Measurements from ENCODE around the gene DLGAP5. TPM values are rescaled to one million over a fixed set of nuclear protein-coding genes. Genes with fewer than 3 reads are reported as not detected.

Gene DLGAP5
- polyA plus RNA-seq, 1 experiment = 8.9 TPM

GRCh38 chr14:55146425-55146824 is 45.0 kb downstream of the DLGAP5 start:
- TF ChIP-seq, protein P1, sequence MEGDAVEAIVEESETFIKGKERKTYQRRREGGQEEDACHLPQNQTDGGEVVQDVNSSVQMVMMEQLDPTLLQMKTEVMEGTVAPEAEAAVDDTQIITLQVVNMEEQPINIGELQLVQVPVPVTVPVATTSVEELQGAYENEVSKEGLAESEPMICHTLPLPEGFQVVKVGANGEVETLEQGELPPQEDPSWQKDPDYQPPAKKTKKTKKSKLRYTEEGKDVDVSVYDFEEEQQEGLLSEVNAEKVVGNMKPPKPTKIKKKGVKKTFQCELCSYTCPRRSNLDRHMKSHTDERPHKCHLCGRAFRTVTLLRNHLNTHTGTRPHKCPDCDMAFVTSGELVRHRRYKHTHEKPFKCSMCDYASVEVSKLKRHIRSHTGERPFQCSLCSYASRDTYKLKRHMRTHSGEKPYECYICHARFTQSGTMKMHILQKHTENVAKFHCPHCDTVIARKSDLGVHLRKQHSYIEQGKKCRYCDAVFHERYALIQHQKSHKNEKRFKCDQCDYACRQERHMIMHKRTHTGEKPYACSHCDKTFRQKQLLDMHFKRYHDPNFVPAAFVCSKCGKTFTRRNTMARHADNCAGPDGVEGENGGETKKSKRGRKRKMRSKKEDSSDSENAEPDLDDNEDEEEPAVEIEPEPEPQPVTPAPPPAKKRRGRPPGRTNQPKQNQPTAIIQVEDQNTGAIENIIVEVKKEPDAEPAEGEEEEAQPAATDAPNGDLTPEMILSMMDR (IDR thresholded peaks at IDR 0.05; ENCODE audit: insufficient read depth, low read depth, low read length) = no peak
- CTCF ChIA-PET = interaction anchor here (0.7 to 2.7 kb wide), 3 partner anchors 9 to 58 kb away, joined by 3 to 10 read pairs (median 9); no protein-coding TSS in a partner anchor
- DNase-seq (ENCODE audit: low read depth) = no peak
- H3K27me3 ChIP-seq (ENCODE audit: control insufficient read depth, insufficient read depth, low read length) = no peaks in the 10 kb centered on the region
- no peak overlapping the region for H3K4me3 ChIP-seq (ENCODE audit: low read depth, low read length)
- POLR2A ChIA-PET = no interaction called here
- H3K36me3 ChIP-seq (ENCODE audit: control insufficient read depth, insufficient read depth, low read length) = peaks cover 11% of the 10 kb centered on the region

DNA sequence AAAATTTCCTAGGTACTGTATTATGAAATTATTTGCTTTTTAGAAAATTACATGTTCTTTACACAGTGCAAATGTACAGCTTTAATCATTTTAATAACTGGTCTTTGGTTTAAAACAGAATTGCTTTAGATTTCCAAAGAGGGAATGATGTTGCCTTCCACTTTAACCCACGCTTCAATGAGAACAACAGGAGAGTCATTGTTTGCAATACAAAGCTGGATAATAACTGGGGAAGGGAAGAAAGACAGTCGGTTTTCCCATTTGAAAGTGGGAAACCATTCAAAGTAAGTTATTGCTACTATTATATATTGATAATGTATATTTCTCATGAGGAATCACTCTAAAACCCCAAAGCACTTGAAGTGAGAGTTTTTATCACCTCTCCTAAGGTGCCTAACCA is 48.9 kb downstream of the DLGAP5 start:
- H3K4me3 ChIP-seq (ENCODE audit: low read depth, low read length) = no peak overlapping the region
- POLR2A ChIA-PET = no interaction called here
- H3K36me3 ChIP-seq (ENCODE audit: control insufficient read depth, insufficient read depth, low read length) = peaks cover 28% of the 10 kb centered on the region
- DNase-seq (ENCODE audit: low read depth) = no peak
- TF ChIP-seq, protein P1 (IDR thresholded peaks at IDR 0.05; ENCODE audit: insufficient read depth, low read depth, low read length) = no peak
- CTCF ChIA-PET = no interaction called here
- no peaks in the 10 kb centered on the region for H3K27me3 ChIP-seq (ENCODE audit: control insufficient read depth, insufficient read depth, low read length)

GRCh38 chr14:55141825-55142224 is 49.6 kb downstream of the DLGAP5 start:
- TF ChIP-seq, protein P1 (IDR thresholded peaks at IDR 0.05; ENCODE audit: insufficient read depth, low read depth, low read length) = no peak
- H3K27me3 ChIP-seq (ENCODE audit: control insufficient read depth, insufficient read depth, low read length) = no peaks in the 10 kb centered on the region
- ChIA-PET POLR2A (no interaction called here), CTCF (no interaction called here)
- no peak overlapping the region for H3K4me3 ChIP-seq (ENCODE audit: low read depth, low read length)
- H3K36me3 ChIP-seq (ENCODE audit: control insufficient read depth, insufficient read depth, low read length) = peaks cover 28% of the 10 kb centered on the region
- no peak for DNase-seq (ENCODE audit: low read depth)

GRCh38 chr14:55139696-55140509 is 51.5 kb downstream of the DLGAP5 start:
- H3K27me3 ChIP-seq (ENCODE audit: control insufficient read depth, insufficient read depth, low read length) = no peaks in the 10 kb centered on the region
- ChIA-PET POLR2A (no interaction called here), CTCF (interaction anchor here (0.8 to 3.7 kb wide), 2 partner anchors 22 to 50 kb away, joined by 3 to 16 read pairs; no protein-coding TSS in a partner anchor)
- no peak for DNase-seq (ENCODE audit: low read depth)
- no peak overlapping the region for H3K4me3 ChIP-seq (ENCODE audit: low read depth, low read length)
- TF ChIP-seq, protein P1 (IDR thresholded peaks at IDR 0.05; ENCODE audit: insufficient read depth, low read depth, low read length) = no peak
- peaks cover 22% of the 10 kb centered on the region for H3K36me3 ChIP-seq (ENCODE audit: control insufficient read depth, insufficient read depth, low read length)

- TF ChIP-seq, protein P1 (IDR thresholded peaks at IDR 0.05; ENCODE audit: insufficient read depth, low read depth, low read length) = no peak
- Histone ChIP-seq H3K4me3 (ENCODE audit: low read depth, low read length) (no peak overlapping the region), H3K36me3 (ENCODE audit: control insufficient read depth, insufficient read depth, low read length) (peaks cover 20% of the 10 kb centered on the region), H3K27me3 (ENCODE audit: control insufficient read depth, insufficient read depth, low read length) (no peaks in the 10 kb centered on the region)
- CTCF ChIA-PET = interaction anchor here (0.8 to 3.7 kb wide), 2 partner anchors 21 to 50 kb away, joined by 3 to 16 read pairs; no protein-coding TSS in a partner anchor
- POLR2A ChIA-PET = no interaction called here
- DNase-seq (ENCODE audit: low read depth) = no peak
Measured at GRCh38 chr14:55139141-55139540, 52.2 kb downstream of the DLGAP5 start.

Measured in BJ (cell line).